ENCODE results near the gene PFKFB3. TPM values are rescaled to one million over a fixed set of nuclear protein-coding genes. Genes with fewer than 3 reads are reported as not detected.
"Not testable (repeated sequence)": the region's sequence is repeated elsewhere in the genome, so short reads cannot be mapped to it uniquely, and the experiment has no call there.

The PFKFB3 gene
- total and polyA plus RNA-seq, 12 donors = 8.4 to 72.4 (median 29.5) TPM

DNA sequence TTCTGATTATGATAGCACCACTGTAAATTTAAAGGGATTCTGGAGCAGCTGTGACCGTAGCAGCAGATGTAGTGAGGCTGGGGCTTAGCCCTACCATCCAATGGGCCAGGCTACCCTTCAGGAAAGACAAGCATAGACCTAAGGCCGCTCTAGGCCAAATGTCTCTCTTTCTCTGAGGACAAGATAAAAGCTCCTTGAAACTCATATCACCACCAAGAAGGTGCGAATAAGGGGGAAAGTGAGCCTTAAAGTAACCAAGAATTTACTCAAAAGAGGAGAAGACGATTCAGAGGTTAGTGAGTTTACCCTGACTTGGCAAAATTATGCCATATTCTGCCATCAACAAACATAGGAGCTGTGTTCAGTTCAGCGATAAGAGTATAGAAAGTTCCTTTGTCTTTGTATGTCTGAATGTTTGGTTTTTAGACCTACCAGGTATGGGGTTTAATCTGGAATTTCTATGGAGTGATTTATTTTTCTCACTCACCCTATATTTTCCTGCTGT, 79.8 kb downstream of the PFKFB3 start:
- H3K27ac ChIP-seq = no peak overlapping the region
- no peaks in the 10 kb centered on the region for H3K27me3 ChIP-seq
- no peak for DNase-seq
- H3K4me3 ChIP-seq = no peak overlapping the region
- H3K4me1 ChIP-seq (replicated peaks in 1 of 2) = no peaks in the 10 kb centered on the region
- no peak for TF ChIP-seq POLR2A (IDR thresholded peaks at IDR 0.05)
- TF ChIP-seq, protein P1, sequence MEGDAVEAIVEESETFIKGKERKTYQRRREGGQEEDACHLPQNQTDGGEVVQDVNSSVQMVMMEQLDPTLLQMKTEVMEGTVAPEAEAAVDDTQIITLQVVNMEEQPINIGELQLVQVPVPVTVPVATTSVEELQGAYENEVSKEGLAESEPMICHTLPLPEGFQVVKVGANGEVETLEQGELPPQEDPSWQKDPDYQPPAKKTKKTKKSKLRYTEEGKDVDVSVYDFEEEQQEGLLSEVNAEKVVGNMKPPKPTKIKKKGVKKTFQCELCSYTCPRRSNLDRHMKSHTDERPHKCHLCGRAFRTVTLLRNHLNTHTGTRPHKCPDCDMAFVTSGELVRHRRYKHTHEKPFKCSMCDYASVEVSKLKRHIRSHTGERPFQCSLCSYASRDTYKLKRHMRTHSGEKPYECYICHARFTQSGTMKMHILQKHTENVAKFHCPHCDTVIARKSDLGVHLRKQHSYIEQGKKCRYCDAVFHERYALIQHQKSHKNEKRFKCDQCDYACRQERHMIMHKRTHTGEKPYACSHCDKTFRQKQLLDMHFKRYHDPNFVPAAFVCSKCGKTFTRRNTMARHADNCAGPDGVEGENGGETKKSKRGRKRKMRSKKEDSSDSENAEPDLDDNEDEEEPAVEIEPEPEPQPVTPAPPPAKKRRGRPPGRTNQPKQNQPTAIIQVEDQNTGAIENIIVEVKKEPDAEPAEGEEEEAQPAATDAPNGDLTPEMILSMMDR (IDR thresholded peaks at IDR 0.05) = no peak
- H3K9me3 ChIP-seq (replicated peaks in 1 of 3) = no peaks in the 10 kb centered on the region
- WGBS, 4 donors = 89 to 93% (median 91%) methylated on average over 5 of the region's 5 CpGs
- no peaks in the 10 kb centered on the region for H3K36me3 ChIP-seq (replicated peaks in 1 of 2)
- intact Hi-C loops (cut with DNase I) = no loop called here

DNA sequence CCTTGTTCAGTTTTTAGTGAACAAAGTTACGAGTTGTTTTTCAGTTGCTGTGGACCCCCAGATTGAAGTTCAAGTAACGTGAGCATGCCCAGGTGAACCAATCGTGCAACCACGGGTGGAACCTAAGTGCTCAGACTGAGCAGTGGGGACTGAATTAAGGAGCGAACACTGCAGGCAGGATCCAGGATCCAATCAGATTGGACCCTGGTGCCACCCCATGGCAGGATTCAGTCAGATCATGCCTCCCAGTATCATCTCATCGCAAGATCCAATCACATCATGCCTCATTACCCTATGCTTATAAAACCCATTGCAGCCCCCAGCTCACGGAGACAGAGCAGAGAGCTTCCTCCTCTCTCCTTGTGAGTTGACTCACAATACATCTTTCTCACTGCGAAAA, 80.9 kb downstream of the PFKFB3 start:
- TF ChIP-seq, protein P1 (IDR thresholded peaks at IDR 0.05) = no peak
- TF ChIP-seq POLR2A (IDR thresholded peaks at IDR 0.05) = no peak
- Histone ChIP-seq H3K9me3 (replicated peaks in 1 of 3) (no peaks in the 10 kb centered on the region), H3K36me3 (replicated peaks in 1 of 2) (no peaks in the 10 kb centered on the region), H3K27me3 (no peaks in the 10 kb centered on the region), H3K4me3 (no peak overlapping the region), H3K27ac (no peak overlapping the region), H3K4me1 (replicated peaks in 1 of 2) (no peaks in the 10 kb centered on the region)
- 88 to 92% (median 89%) methylated on average over 8 of the region's 8 CpGs for WGBS, 4 donors
- intact Hi-C loops (cut with DNase I) = no loop called here
- no peak for DNase-seq

DNA sequence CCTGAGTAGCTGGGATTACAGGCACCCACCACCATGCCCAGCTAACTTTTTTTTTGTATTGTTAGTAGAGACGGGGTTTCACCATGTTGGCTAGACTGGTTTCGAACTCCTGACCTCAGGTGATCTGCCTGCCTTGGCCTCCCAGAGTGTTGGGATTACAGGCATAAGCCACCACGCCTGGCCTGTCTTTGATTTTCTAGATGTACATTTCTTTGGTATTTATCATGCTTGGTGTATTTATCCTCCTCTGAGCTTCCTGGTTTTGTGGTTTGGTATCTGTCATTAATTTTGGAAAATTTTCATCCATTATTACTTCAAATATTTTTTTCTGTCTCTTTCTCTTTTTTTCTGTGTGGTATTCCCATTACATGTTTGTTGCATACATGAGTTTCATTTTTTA, 87.9 kb downstream of the PFKFB3 start:
- H3K9me3 ChIP-seq (replicated peaks in 1 of 3); intact Hi-C loops (cut with DNase I): not testable (repeated sequence)
- WGBS, 4 donors = 86 to 95% (median 90%) methylated on average over 3 of the region's 3 CpGs

DNA sequence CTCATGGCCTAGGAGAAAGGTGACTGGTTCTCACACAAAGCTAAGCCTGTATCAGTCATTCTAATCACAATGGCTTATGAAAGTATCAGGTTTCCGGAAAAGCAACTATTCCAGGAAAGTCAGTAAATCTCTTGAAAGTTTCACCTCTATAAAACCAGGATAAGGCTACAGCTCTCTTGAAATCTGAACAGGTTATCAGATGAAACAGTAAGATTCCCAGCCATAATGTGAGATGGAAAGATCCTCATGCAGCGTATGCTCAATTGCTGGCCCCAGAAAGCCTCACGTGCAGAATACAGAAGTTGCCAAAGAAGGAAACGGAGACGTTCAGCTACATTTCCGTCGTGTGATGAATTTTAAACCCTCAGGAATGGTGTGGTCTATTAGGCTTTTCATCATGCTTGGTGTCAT, 90.0 kb downstream of the PFKFB3 start:
- H3K4me1 ChIP-seq (replicated peaks in 1 of 2) = no peaks in the 10 kb centered on the region
- intact Hi-C loops (cut with DNase I) = no loop called here
- no peak overlapping the region for H3K27ac ChIP-seq
- no peaks in the 10 kb centered on the region for H3K36me3 ChIP-seq (replicated peaks in 1 of 2)
- H3K9me3 ChIP-seq (replicated peaks in 1 of 3) = no peaks in the 10 kb centered on the region
- no peak overlapping the region for H3K4me3 ChIP-seq
- H3K27me3 ChIP-seq = no peaks in the 10 kb centered on the region
- no peak for DNase-seq
- WGBS, 4 donors = 50 to 61% (median 57%) methylated on average over 7 of the region's 7 CpGs
- TF ChIP-seq, protein P1 (IDR thresholded peaks at IDR 0.05) = no peak

More for the DNA sequence above, 87.9 kb downstream of the PFKFB3 start:
- H3K4me1 ChIP-seq (replicated peaks in 1 of 2); H3K27me3 ChIP-seq; H3K36me3 ChIP-seq (replicated peaks in 1 of 2); H3K4me3 ChIP-seq; DNase-seq; H3K27ac ChIP-seq: not testable (repeated sequence)

DNA sequence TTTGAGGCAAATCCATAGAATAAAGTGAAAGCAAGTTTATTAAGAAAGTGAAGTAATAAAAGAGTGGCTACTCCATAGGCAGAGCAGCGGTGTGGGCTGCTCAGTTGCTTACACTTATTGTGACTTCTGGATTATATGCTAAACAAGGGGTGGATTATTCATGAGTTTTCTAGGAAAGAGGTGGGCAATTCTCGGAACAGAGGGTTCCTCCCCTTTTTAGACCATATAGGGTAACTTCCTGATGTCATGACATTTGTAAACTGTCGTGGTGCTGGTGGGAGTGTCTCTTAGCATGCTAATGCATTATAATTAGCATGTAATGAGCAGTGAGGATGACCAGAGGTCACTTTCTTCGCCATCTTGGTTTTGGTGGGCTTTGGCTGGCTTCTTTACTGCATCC, 93.7 kb downstream of the PFKFB3 start:
- H3K27ac ChIP-seq; H3K4me1 ChIP-seq (replicated peaks in 1 of 2); H3K9me3 ChIP-seq (replicated peaks in 1 of 3); DNase-seq; H3K27me3 ChIP-seq; intact Hi-C loops (cut with DNase I); H3K4me3 ChIP-seq; H3K36me3 ChIP-seq (replicated peaks in 1 of 2): not testable (repeated sequence)
- WGBS, 4 donors = 65 to 78% (median 76%) methylated on average over 4 of the region's 4 CpGs

Data from adrenal gland (tissue), 12 donors.